NOMO-1 treated with dmso at 0.1 percent for 144 hours (cell line): ENCODE data around the gene CABP7.

Experiments
- DNase-seq: peaks from one replicate; lab custom pipeline; 2025; ENCODE audit not compliant: unreplicated experiment; lab: John Stamatoyannopoulos, UW

CABP7 gene

GRCh38 chr22:29702000-29702930, 17.5 kb upstream of the CABP7 start:
- DNase-seq, result no peak

GRCh38 chr22:29702931-29703501, 16.8 kb upstream of the CABP7 start:
- no peak for DNase-seq

GRCh38 chr22:29703569-29704195, 16.1 kb upstream of the CABP7 start:
- no peak for DNase-seq

- no peak for DNase-seq
These were observed 15.1 kb upstream of the CABP7 start for GRCh38 chr22:29704528-29705285.

- no peak for DNase-seq
These were observed 14.2 kb upstream of the CABP7 start for GRCh38 chr22:29705651-29706050.

GRCh38 chr22:29706486-29706885, 13.3 kb upstream of the CABP7 start:
- no peak for DNase-seq

GRCh38 chr22:29707010-29707409, 12.8 kb upstream of the CABP7 start:
- DNase-seq, result no peak

GRCh38 chr22:29707471-29707870, 12.3 kb upstream of the CABP7 start:
- DNase-seq, result no peak

- no peak for DNase-seq
These were observed 9.6 kb upstream of the CABP7 start for GRCh38 chr22:29710193-29710592.

GRCh38 chr22:29710922-29711593, 8.7 kb upstream of the CABP7 start:
- no peak for DNase-seq

- no peak for DNase-seq
These were observed 7.7 kb upstream of the CABP7 start for GRCh38 chr22:29712119-29712518.

GRCh38 chr22:29713156-29713727, 6.6 kb upstream of the CABP7 start:
- DNase-seq, result no peak

- DNase-seq, result no peak
These were observed 4.6 kb upstream of the CABP7 start for GRCh38 chr22:29715240-29715639.

- DNase-seq, result no peak
These were observed 4.1 kb upstream of the CABP7 start for GRCh38 chr22:29715705-29716104.

- peak; percentile 32 for DNase-seq
These were observed 2.8 kb upstream of the CABP7 start for GRCh38 chr22:29716814-29717545.

- no peak for DNase-seq
These were observed 2.0 kb upstream of the CABP7 start for GRCh38 chr22:29717789-29718188.

- no peak for DNase-seq
These were observed 579 bp upstream of the CABP7 start for GRCh38 chr22:29718949-29719898.

- no peak for DNase-seq
These were observed 1.1 kb downstream of the CABP7 start for GRCh38 chr22:29720811-29721323.
